GM19240 (cell line): Measurements from ENCODE around the gene B3GALT4.

ENCODE experiments used
- DNase-seq: peaks from one replicate; pipeline ENCODE4 v3.0.0; 2011; ENCODE audit warnings: low spot score; ENCODE audit not compliant: insufficient read length

Gene B3GALT4

DNA sequence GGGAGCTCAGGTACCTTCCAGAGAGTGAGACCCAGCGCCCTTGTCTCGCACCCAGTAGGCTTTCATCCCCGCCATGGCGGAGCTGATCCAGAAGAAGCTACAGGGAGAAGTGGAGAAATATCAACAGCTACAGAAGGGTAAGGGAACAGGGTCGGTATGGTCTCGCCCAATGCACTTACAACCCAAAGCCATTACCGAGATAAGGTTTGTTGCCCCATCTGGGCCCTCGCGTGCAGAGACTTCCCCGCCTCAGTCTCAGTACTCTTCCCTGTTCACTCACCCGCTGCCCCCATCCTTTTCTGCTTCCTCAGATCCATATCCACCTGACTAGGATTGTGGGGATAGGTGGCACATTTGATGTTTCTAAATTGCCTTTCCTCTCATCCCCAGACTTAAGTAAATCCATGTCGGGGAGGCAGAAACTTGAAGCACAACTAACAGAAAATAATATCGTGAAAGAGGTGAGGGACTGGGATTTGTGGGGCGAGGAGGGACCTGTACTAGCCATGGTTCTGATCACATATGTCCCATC, 12.9 kb downstream of the B3GALT4 start:
- no peak for DNase-seq

DNA sequence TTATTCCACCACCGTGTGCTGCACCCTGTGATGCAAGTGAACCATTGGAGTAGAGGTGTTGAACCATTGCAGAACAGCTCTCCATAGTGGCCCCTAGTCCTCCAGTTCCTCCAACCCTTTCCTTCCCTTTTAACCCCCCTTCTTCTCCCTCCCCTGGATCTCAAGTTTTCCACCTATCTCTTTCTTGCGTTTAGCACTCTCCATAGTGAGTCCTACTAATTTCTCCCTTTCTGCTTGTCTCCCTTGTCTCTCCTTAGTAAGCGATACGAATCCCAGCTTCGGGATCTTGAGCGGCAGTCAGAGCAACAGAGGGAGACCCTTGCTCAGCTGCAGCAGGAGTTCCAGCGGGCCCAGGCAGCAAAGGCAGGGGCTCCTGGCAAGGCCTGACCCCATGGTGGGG, 13.5 kb downstream of the B3GALT4 start:
- DNase-seq: no peak

DNA sequence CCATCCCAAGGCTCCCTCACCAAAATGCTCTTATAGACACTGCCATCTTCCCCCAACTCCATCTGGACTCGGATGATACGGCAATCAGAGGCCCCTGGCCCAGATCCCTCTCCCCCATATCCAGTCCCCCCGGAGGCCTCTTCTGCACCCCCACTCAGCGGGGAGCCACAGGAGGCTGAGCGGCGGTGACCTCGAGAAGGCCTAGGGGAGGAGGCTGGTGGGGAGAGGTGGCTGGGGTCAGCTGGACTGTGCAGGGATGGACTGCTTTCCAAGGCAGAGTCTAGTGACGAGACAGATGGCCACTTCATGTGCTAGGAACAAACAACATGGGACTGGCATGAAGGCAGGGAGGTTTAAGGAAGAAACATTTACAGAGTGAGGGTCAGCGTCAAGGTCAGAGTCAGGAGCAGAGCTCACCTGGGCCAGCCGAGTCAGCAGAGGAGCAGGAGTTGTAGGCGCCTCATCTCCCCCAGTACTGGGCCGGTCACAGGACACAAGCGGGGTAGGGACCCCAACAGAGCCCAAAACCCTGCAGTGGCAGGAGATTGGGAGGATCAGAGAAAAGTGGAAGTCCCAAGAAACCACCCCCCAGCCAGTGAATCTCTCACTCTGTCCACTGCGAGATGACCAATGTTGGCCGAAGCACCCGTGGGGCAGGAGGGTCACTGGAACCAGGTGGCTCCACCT, 16.2 kb downstream of the B3GALT4 start:
- DNase-seq: no peak

DNA sequence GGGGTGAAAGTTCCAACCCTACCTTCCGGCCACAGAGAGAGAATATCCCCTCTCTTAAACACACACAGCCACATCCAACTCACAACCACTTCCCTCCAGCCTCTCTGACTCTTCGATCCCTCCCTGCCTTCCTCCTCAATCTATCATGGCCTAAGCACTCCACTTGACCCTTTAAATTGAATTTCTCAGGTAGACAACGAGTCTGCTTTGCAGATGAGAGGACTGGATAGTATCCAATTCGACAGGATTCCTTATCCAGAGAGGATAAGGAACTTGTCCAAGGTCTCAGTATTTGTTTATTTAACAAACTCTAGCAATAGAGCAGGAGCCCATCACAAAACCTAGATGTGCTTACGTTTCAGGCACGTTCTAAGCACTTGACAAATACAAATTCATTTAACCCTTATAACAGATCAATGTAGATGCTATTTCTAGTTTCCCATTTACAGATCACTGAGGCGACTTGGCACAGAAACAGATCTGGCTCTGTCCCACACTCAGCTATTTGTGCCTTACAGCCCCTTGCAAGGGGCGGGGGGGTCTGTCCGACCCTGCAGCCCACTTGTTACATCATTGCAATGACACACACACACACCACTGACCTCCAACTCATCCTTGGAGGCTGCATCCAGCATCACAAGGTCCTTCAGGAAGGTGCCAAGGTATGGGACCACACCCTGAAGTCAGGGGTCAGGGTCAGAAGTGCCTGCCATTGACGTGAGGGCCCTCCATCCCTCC, 17.3 kb downstream of the B3GALT4 start:
- no peak for DNase-seq

DNA sequence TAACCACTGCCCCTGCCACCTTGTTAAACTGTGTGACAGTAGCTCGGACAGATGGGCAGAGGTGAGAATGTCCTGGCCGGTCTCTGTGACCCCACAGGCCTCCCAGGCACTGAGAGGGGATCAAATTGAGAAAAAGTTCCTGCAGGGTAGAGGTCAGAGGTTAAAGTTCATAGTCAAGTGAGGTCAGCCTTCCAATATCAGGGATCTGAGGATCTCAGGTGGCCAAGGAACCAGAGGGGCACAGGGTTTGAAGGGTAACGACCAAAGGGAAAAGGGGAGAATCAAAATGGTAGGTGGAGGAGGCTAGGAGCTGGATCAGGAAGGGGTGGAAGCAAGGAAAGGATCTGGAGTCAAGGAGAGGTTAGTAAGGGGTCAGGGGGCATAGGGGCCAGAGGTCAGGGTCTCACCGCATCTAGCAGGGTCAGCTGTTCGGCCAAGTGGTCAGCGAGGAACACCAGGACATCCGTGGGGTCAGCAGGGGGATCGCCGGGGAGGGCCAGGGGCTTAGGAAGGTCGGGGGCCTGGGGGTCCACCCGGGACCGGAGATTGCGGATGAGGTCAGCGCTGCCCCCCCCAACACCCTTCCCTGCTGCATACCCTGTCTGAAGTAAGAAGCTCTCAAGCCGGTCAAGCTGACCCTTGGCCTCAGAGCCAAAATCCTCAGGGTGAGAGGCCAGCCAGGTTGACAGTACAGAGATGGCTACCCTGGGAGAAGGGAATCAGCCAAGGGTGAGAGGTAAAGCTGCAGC, 18.9 kb downstream of the B3GALT4 start:
- no peak for DNase-seq

DNA sequence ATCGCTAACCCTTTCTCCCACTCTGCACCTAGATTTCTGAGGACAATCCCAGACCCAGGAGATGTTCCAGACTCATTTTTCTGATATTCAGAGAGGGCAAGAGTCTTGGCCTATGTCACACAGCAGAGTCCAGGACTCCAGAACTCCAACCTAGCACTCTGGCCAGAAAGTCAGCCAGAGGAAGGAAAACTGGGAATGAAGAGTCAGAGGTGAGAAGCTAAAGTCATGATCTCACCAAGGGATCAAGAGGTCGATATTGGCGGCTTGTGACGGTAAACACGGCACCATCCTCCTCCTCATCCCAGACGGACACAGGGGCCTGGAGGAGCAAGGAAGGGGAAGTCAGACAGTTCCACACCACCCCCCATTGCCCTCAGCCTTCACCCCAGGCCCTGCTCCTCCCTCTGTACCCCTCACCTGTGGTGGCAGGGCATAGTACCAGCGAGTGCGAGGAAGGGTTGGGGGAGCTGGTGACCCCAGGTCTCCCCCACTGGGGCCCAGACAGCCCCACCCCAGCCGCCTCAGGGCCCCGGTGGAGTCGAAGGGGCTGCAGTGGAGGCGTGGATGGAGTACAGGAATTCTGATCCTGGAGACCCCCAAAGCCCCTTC, 20.0 kb downstream of the B3GALT4 start:
- DNase-seq: no peak

DNA sequence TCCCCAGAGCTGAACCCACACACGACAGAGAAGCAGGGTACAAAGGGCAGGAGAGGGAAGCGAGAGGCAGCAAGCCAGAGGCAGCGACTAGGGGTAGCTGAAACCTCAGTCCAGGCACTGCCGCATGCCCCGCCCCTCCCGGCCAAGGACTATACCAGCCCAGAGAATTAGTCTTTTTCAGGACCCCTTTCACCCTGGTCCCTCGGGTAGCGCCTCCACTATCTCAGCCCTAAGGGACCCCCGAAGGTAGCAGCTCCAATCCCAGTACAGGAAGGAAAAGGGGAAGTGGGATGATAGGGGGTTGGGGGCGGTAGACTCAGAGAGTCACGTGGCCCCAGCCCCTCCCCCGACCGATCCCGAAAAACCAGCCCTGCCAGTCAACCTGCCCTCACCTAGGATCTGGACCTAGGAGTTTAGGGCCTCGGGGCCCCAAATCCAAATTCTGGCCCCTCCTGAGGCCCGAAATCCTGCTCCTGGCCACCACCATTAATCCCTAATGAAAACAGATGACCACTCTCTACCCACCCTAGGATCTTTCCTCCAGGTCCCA, 20.6 kb downstream of the B3GALT4 start:
- no peak for DNase-seq

DNA sequence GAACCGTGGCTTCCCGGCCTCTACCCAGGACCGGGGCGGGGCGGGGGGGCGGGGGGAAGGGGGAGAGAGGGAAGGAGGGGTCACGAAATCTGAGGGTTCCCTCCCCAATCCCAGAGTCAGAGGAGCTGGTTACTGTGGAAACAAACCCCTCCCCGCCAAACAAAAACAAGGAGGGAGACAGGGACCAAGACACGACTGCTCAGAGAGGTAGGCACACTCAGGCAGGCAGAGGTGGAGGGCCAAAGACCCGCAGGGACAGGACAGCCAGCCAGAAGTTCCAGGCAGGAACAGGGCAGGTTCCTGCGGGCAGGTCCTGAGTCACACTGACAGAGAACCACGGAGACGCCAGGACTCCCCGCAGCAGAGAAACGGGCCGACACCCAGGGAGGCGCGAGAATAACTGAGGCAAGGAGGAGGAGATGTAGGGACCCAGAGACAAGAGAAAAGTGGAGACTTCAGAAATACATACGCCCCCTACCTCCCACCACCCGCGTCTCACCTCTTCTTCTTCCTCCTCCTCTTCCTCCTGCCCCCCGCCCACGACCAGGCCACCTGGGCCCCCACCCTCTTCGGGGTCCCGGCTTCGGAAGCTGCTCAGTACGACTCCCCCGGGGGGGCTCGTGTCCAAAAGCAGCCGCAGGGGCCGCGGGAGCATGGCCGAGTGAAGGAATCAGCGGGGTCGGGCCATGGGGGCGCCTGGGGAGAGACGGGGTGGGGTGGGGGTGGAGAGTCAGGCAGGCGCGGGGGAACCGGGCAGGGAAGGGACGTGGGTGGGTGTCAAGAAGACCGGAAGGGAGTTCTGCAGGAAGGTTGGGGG, 21.2 kb downstream of the B3GALT4 start:
- DNase-seq: no peak

DNA sequence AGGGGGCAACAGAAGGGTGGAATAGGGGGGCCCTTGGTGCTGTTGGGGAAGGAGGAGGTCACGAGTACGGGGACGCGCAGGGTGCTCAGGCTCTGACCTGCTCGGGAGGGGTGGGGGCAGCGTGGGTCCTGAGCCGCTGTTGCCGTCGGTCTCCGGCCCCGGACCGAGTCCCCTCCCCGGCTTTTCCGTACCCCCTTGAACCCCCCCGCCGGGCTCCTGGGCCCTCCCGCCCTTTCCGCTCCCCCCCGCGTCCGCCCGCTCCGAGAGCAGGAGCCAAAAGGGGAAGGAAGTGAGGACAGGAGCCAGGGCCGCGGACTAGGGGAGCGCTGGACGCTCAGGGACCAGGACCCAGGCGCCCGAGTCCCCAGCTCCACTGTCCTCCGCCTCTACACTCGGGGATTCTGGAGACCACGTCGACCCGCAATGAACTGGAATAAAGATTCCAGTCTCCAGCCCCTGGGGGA, 21.9 kb downstream of the B3GALT4 start, which contains the start of gene RGL2:
Gene RGL2, minus strand, starts transcription at position 170 of the 464 bp plus-strand sequence. CDS start 332 bp downstream, outside the sequence.
- no peak for DNase-seq

DNA sequence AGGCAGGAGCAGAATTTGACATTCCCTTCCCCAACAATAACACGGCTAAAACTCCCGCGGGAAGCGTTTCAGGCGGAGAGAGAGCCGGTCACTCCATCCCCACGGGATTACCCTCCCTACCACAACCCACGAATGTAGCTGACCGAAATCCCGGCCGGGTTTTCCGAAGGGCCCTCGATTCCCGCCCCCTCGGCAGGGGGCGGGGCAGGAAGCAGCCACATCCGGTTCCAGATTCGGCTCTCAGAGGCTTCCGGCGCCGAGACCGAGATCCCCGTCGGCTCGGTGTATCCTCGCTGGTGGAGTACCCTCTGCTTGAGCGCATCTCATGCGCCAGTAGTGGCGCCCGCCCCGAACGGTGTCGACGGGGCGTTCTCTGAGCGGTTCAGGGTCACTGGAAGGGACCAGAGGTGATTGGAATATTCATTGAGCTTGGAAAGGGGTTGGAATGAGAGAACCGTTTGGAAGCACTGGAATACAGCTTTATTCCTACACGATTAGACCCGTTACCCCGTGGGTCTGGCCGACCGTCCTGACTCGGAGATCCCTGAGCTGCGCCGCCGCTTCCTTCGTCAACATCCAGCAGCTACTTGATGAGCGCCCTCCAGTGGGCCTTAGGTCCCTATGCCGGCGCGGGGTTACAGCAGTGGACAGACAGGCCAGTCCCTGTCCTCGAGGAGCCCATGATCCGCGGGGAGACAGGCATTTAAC, 22.5 kb downstream of the B3GALT4 start:
- no peak for DNase-seq

DNA sequence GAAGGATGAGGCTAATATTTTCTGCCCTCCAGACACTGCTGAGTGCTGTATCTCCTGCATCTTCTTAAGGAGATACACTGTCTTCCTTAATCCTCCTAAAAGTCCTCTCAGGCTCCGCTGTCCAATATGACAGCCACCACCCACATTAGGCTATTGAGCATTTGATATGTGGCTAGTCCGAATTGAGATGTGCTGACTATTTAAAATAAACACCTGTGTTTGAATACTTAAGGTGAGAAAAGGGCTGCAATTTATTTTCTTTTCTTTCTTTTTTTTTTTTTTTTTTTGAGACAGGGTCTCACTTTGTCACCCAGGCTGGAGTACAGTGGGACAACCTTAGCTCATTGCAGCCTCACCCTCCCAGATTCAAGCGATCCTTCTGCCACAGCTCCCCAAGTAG, 25.0 kb downstream of the B3GALT4 start:
- DNase-seq: no peak

DNA sequence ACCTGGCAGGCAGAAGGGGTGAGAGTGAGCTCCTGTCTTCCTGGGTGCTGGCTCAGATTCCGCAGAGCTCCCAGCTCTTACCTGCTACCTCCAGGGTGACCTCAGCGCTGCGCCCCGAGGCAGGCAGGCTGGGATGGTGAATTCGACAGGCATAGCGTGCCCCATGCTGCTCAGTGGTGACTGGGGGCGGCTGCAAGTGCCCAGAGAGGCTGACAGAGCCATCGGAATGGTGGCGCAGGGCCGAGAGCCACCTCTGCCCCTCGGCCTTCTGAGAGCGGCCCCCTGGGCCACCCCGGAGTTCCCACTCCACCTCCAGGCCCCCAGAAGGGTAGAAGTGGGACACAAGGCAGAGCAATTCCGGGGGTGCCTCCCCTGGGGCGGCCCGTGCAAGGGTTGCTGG, 27.3 kb downstream of the B3GALT4 start:
- DNase-seq: no peak

DNA sequence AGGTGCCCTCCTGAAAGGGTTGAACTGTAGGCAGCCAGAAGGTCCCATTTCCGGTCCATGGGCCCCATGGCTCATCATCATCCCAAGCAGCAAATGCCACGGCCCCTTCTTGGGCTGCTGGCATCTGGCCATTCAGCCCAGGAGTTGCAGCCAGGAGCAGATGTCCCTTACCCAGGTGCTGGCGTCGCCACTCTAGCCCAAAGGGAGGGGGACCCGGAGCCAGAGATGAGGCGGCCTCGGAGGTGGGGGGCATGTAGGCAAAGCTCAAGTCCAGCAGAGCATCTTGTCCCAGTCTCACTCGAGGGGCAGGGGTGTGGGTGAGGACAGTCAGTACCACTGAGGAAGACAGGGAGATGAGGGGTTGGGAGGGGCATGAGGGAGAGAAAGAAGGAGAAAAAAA, 28.1 kb downstream of the B3GALT4 start:
- no peak for DNase-seq

DNA sequence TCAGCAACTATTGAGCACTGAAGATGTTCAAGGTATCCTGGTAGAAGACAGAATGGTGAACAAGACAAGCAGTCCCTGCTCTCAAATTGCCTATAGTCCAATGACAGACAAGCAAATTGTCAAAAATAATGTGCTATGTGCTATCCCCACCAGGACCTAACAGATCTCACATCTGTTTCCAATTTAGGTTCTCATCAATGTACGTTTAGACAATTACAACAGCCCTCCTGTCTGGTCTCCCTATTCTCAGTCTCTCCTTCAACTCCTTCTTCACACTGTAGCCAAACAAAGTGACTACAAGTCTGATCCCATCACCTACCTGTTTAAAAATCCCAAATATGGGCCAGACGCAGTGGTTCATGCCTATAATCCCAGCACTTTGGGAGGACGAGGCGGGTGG, 29.4 kb downstream of the B3GALT4 start:
- no peak for DNase-seq

DNA sequence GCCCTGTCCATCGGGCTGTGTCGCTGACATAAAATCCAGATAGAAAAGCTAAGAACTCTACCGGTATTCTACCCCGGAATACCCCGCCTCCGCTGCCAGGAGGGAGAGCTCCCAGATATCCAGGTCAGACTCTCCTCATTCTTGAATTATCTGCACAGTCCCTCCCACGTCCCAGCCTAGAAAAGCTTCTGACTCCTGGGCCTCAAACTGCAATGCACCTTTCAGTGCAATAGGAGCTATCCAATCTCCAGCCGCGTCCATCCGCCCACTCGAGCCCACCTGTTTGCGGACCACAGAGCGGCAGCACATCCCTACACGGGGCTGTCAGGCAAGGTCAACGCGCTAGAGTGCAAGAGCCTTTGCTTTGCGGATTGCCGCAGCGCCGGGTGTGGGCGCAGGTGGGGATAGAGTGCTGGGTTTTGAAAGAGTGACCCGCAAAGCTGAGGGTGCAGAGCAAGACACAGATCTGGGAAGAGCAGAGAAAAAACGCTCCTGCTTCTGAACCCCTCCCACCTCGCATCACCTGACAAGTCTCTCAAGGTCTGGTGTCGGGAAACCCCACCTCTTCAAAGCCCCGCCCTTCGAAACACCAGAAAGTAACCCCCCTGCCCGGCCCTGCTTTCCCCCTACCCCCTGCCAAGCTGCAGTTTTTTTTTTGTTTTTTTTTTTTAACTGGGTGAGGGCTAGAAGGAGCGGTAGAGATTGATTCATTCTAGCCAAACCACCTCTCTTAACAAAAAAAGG, 35.6 kb downstream of the B3GALT4 start:
- DNase-seq: no peak

DNA sequence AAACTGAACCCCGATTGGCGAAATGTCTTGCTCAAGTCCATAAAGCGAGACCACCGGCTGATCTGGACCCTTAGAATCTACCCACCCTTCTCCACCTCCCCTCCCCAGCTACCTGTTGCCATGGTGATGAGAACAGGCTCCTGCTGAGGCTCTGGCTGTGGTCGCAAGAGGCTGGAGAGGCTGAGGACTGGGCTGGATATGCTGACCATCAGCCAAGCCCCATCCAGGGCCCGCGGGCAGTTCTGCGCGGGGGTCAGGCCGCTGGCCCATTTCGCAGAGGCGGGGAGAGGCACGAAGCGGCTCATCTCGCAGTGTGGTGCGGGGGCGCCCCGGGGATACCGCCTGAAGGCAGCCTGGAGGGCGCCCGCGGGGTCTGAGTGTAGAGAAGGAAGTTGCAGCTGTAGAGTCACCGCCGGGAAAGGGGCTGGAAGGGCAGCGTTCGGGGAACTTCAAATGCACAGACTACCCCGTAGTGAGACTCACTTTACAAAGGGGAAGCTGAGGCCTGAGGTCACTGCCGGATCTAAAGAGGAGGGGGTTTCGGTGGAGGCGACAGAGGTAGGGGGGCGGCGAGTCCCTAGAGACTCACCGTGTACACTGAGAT, 36.3 kb downstream of the B3GALT4 start:
- no peak for DNase-seq

DNA sequence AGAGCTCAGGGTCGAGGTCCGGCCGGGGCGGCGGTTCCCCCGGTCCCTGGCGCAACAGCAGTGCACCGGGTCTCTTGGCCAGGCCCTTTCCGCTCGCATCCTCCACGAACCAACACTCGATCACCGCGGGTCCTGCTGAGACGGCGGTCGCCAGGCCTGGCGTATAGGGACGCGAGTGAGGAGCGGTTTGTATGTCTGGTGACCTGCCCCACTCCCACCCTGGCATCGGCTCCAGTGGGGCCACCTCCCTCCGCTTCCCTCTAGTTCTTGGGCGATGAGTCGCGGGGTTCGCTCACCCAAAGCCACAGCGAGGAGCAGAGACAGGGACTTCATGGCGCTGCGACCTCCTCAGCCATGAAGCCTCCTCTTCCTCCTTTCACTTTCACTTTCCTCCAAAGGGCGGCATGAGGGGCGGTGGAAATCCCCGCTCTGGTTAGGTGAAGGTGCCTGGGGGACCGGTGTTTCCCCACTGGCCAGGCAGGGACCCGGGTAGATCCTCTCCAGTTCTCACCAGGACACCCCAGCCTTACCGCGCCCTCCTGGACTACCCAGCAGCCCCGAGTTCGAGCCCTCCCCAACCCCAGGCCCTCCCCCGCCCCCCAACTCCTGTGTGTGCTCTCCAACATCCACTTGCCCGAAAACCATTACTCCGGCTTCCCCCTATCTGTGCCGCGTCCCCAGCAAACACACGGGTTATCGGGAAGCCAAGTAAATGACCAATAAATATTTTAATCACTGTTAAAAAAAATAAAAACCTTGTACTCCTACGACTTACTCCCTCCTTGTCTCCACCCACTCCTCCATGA, 37.0 kb downstream of the B3GALT4 start, which contains the start of gene TAPBP:
Gene TAPBP, minus strand, starts transcription at position 370 of the 806 bp plus-strand sequence. Its CDS starts 37 bp downstream, at position 333.
- peak; percentile 62 for DNase-seq
